Stimulated activated naive CD8-positive, alpha-beta T cell treated with anti-CD3 and anti-CD28 coated beads, Interleukin-15, amount 100 ng/mL, for 72 hours (primary cell): ENCODE data around the gene MCM5.
"Not testable (repeated sequence)": the region's sequence is repeated elsewhere in the genome, so short reads cannot be mapped to it uniquely, and the experiment has no call there.

ENCODE experiments used
- ATAC-seq: fragments of 150-1000 bp; cut with Tn5 transposase; 2 replicates; pipeline ENCODE4 v1.10.0; 2021; ENCODE audit warnings: mild to moderate bottlenecking, moderate library complexity
- DNase-seq, 2 donors: peaks; one replicate each; pipeline ENCODE4 v3.0.0; 2021 to 2022
- H3K27ac Mint-ChIP-seq, 2 donors: one replicate each; pipeline ENCODE4 v1.8.0; 2022; ENCODE audit warnings: mild to moderate bottlenecking in 2 of 2, mixed read lengths in 2 of 2, moderate library complexity in 2 of 2
- H3K27me3 Mint-ChIP-seq: one replicate; pipeline ENCODE4 v1.8.0; 2022; ENCODE audit warnings: mixed read lengths
- H3K4me1 Mint-ChIP-seq: one replicate; pipeline ENCODE4 v1.8.0; 2022; ENCODE audit warnings: mild to moderate bottlenecking, mixed read lengths
- H3K4me3 Mint-ChIP-seq, 2 donors: one replicate each; pipeline ENCODE4 v1.8.0; 2022; ENCODE audit warnings: mild to moderate bottlenecking in 2 of 2, mixed read lengths in 2 of 2, moderate library complexity in 1 of 2
- H3K9me3 Mint-ChIP-seq, 2 donors: one replicate each; pipeline ENCODE4 v1.8.0; 2022; ENCODE audit warnings: mixed read lengths in 2 of 2

Gene MCM5

GRCh38 chr22:35458547-35459422, 58.8 kb downstream of the MCM5 start:
- DNase-seq, result no peak
- H3K27me3 Mint-ChIP-seq, result no peaks in the 10 kb centered on the region
- ATAC-seq, result peak; percentile 27
- peaks cover 6 to 7% of the 10 kb centered on the region in 2 donors for H3K9me3 Mint-ChIP-seq
- H3K4me1 Mint-ChIP-seq, result no peaks in the 10 kb centered on the region
- H3K27ac Mint-ChIP-seq, result peak overlapping the region in 1 of 2 donors; percentile 81
- no peak overlapping the region for H3K4me3 Mint-ChIP-seq

GRCh38 chr22:35459423-35459894, 59.5 kb downstream of the MCM5 start:
- H3K27me3 Mint-ChIP-seq, result no peaks in the 10 kb centered on the region
- no peaks in the 10 kb centered on the region for H3K4me1 Mint-ChIP-seq
- ATAC-seq, result no peak
- DNase-seq, result no peak
- H3K27ac Mint-ChIP-seq, result no peak overlapping the region
- no peak overlapping the region for H3K4me3 Mint-ChIP-seq
- H3K9me3 Mint-ChIP-seq, result peaks cover 7 to 9% of the 10 kb centered on the region in 2 donors

- peak overlapping the region in 1 of 2 donors; percentile 52 for H3K27ac Mint-ChIP-seq
- not testable (repeated sequence) for ATAC-seq, H3K9me3 Mint-ChIP-seq, H3K27me3 Mint-ChIP-seq, H3K4me3 Mint-ChIP-seq, H3K4me1 Mint-ChIP-seq, DNase-seq
Measured at GRCh38 chr22:35459976-35460375, 60.0 kb downstream of the MCM5 start.

GRCh38 chr22:35460688-35461087, 60.7 kb downstream of the MCM5 start:
- Mint-ChIP-seq H3K27me3 (no peaks in the 10 kb centered on the region), H3K4me1 (no peaks in the 10 kb centered on the region), H3K4me3 (no peak overlapping the region), H3K9me3 (peaks cover 7 to 9% of the 10 kb centered on the region in 2 donors), H3K27ac (no peak overlapping the region)
- ATAC-seq (no peak), DNase-seq (no peak)

GRCh38 chr22:35462498-35463230, 62.7 kb downstream of the MCM5 start:
- Mint-ChIP-seq H3K9me3 (peaks cover 7 to 9% of the 10 kb centered on the region in 2 donors), H3K27me3 (no peaks in the 10 kb centered on the region)

GRCh38 chr22:35463231-35463933, 63.4 kb downstream of the MCM5 start:
- ATAC-seq (no peak), DNase-seq (no peak)
- Mint-ChIP-seq H3K4me1 (no peaks in the 10 kb centered on the region), H3K4me3 (no peak overlapping the region), H3K27me3 (no peaks in the 10 kb centered on the region), H3K9me3 (peaks cover 7 to 9% of the 10 kb centered on the region in 2 donors), H3K27ac (no peak overlapping the region)

More at GRCh38 chr22:35462498-35463230, 62.7 kb downstream of the MCM5 start:
- Mint-ChIP-seq H3K4me1 (no peaks in the 10 kb centered on the region), H3K27ac (peak overlapping the region in 1 of 2 donors; percentile 15), H3K4me3 (no peak overlapping the region)
- ATAC-seq (no peak), DNase-seq (no peak)

- no peak overlapping the region for H3K27ac Mint-ChIP-seq
- ATAC-seq (no peak), DNase-seq (no peak)
- peaks cover 7 to 9% of the 10 kb centered on the region in 2 donors for H3K9me3 Mint-ChIP-seq
- no peaks in the 10 kb centered on the region for H3K27me3 Mint-ChIP-seq
- no peaks in the 10 kb centered on the region for H3K4me1 Mint-ChIP-seq
- no peak overlapping the region for H3K4me3 Mint-ChIP-seq
Measured at GRCh38 chr22:35464399-35464798, 64.5 kb downstream of the MCM5 start.

GRCh38 chr22:35465109-35465701, 65.3 kb downstream of the MCM5 start:
- DNase-seq, result no peak
- Mint-ChIP-seq H3K27me3 (no peaks in the 10 kb centered on the region), H3K4me1 (no peaks in the 10 kb centered on the region), H3K27ac (peak overlapping the region in 1 of 2 donors; percentile 55), H3K9me3 (peaks cover 7 to 9% of the 10 kb centered on the region in 2 donors), H3K4me3 (no peak overlapping the region)
- ATAC-seq, result no peak

GRCh38 chr22:35467681-35468434, 67.9 kb downstream of the MCM5 start:
- DNase-seq, result no peak
- Mint-ChIP-seq H3K4me3 (no peak overlapping the region), H3K27ac (peak overlapping the region in 1 of 2 donors; percentile 13), H3K27me3 (no peaks in the 10 kb centered on the region), H3K9me3 (peaks cover 13 to 16% of the 10 kb centered on the region in 2 donors), H3K4me1 (no peaks in the 10 kb centered on the region)
- no peak for ATAC-seq

- ATAC-seq, result peak; percentile 42
- peaks cover 6 to 7% of the 10 kb centered on the region in 2 donors for H3K9me3 Mint-ChIP-seq
- H3K4me3 Mint-ChIP-seq, result no peak overlapping the region
- no peaks in the 10 kb centered on the region for H3K4me1 Mint-ChIP-seq
- H3K27me3 Mint-ChIP-seq, result peaks cover 15% of the 10 kb centered on the region
- DNase-seq, result no peak
- H3K27ac Mint-ChIP-seq, result peak overlapping the region in 1 of 2 donors; percentile 38
Measured at GRCh38 chr22:35470903-35471321, 71.0 kb downstream of the MCM5 start.

- ATAC-seq, H3K4me1 Mint-ChIP-seq, H3K4me3 Mint-ChIP-seq, DNase-seq, H3K9me3 Mint-ChIP-seq, H3K27ac Mint-ChIP-seq: not testable (repeated sequence)
- H3K27me3 Mint-ChIP-seq, result peaks cover 21% of the 10 kb centered on the region
Measured at GRCh38 chr22:35471566-35471965, 71.6 kb downstream of the MCM5 start.

GRCh38 chr22:35472488-35472887, 72.5 kb downstream of the MCM5 start:
- H3K27me3 Mint-ChIP-seq, result peaks cover 31% of the 10 kb centered on the region
- DNase-seq, result no peak
- peaks cover 6 to 7% of the 10 kb centered on the region in 2 donors for H3K9me3 Mint-ChIP-seq
- H3K27ac Mint-ChIP-seq, result peak overlapping the region in 1 of 2 donors; percentile 80
- ATAC-seq, result no peak
- peaks cover 1% of the 10 kb centered on the region for H3K4me1 Mint-ChIP-seq
- H3K4me3 Mint-ChIP-seq, result no peak overlapping the region

GRCh38 chr22:35473971-35474370, 74.0 kb downstream of the MCM5 start:
- peak overlapping the region in 1 of 2 donors; percentile 42 for H3K27ac Mint-ChIP-seq
- H3K4me1 Mint-ChIP-seq, result peaks cover 8% of the 10 kb centered on the region
- ATAC-seq (no peak), DNase-seq (no peak)
- no peak overlapping the region for H3K4me3 Mint-ChIP-seq
- H3K9me3 Mint-ChIP-seq, result peaks cover 6 to 7% of the 10 kb centered on the region in 2 donors
- H3K27me3 Mint-ChIP-seq, result peaks cover 46% of the 10 kb centered on the region
